CD14-positive monocyte (primary cell): ENCODE data around the gene TNIP1. TPM values are rescaled to one million over a fixed set of nuclear protein-coding genes. Genes with fewer than 3 reads are reported as not detected.

Experiments used
- DNase-seq, 3 donors: peaks; one replicate each; pipeline ENCODE4 v3.0.0-alpha.2; 2011 to 2022
- H2AFZ ChIP-seq: 2 replicates; pipeline ENCODE4 v1.6.0; 2012; ENCODE audit warnings: mild to moderate bottlenecking, low read depth, low read length, inconsistent platforms; ENCODE audit not compliant: insufficient read depth, poor library complexity, severe bottlenecking
- H3K27ac ChIP-seq, 2 donors: 1 replicate in 1 of 2; 2 replicates in 1 of 2; pipeline ENCODE4 v1.5.1; 2012 to 2013; ENCODE audit warnings: low read length in 2 of 2, control low read depth in 1 of 2, inconsistent platforms in 1 of 2, low read depth in 1 of 2, mild to moderate bottlenecking in 1 of 2
- H3K27me3 ChIP-seq, 2 donors: one replicate each; pipeline versions ENCODE4 v1.6.0 to v1.6.1; 2011 to 2013; ENCODE audit warnings: low read length in 2 of 2; ENCODE audit not compliant: control insufficient read depth in 2 of 2, insufficient read depth in 2 of 2
- H3K36me3 ChIP-seq, 2 donors: replicated peaks in 1 of 2; 1 replicate in 1 of 2; 2 replicates in 1 of 2; pipeline versions ENCODE4 v1.5.1 to v1.6.1; 2012 to 2013; ENCODE audit warnings: low read length in 2 of 2, control low read depth in 1 of 2, inconsistent platforms in 1 of 2, mild to moderate bottlenecking in 1 of 2; ENCODE audit not compliant: insufficient read depth in 2 of 2, control insufficient read depth in 1 of 2
- H3K4me1 ChIP-seq, 2 donors: 1 replicate in 1 of 2; 2 replicates in 1 of 2; pipeline versions ENCODE4 v1.5.1 to v1.6.1; 2012 to 2013; ENCODE audit warnings: low read length in 2 of 2, control low read depth in 1 of 2, inconsistent platforms in 1 of 2, mild to moderate bottlenecking in 1 of 2, moderate library complexity in 1 of 2; ENCODE audit not compliant: insufficient read depth in 2 of 2, control insufficient read depth in 1 of 2
- H3K4me2 ChIP-seq: replicated peaks from 2 replicates; pipeline ENCODE3; 2012; ENCODE audit warnings: low read length, moderate library complexity, mild to moderate bottlenecking; ENCODE audit not compliant: poor library complexity, severe bottlenecking; ENCODE audit errors: extremely low read depth
- H3K4me3 ChIP-seq, 3 experiments: fragments of 200-600 bp in 1 of 3; sonication (generic) in 1 of 3; replicated peaks in 1 of 3; 1 replicate in 2 of 3; 2 replicates in 1 of 3; pipeline ENCODE4 v1.5.1; 2011 to 2013; ENCODE audit warnings: low read length in 3 of 3, mild to moderate bottlenecking in 3 of 3, control low read depth in 2 of 3, low read depth in 2 of 3, inconsistent platforms in 1 of 3, moderate library complexity in 1 of 3
- H3K79me2 ChIP-seq: 2 replicates; pipeline ENCODE4 v1.6.0; 2012; ENCODE audit warnings: mild to moderate bottlenecking, control low read depth, inconsistent platforms, low read length, moderate library complexity; ENCODE audit not compliant: insufficient read depth
- H3K9ac ChIP-seq: 2 replicates; pipeline ENCODE4 v1.6.0; 2017; ENCODE audit warnings: low read length, mild to moderate bottlenecking; ENCODE audit not compliant: insufficient read depth, poor library complexity, severe bottlenecking
- H3K9me3 ChIP-seq, 2 donors: replicated peaks in 1 of 2; 1 replicate in 1 of 2; 2 replicates in 1 of 2; pipeline versions ENCODE4 v1.5.1 to v1.6.1; 2012 to 2013; ENCODE audit warnings: low read length in 2 of 2, control low read depth in 1 of 2; ENCODE audit not compliant: control insufficient read depth in 1 of 2, insufficient read depth in 1 of 2
- H4K20me1 ChIP-seq: 2 replicates; pipeline ENCODE4 v1.6.0; 2012; ENCODE audit warnings: mild to moderate bottlenecking, low read length, control low read depth, moderate library complexity; ENCODE audit not compliant: insufficient read depth
- H3K27ac Mint-ChIP-seq, 7 donors: one replicate each; pipeline ENCODE4 v1.8.0; 2020; ENCODE audit warnings: mild to moderate bottlenecking in 7 of 7, mixed read lengths in 7 of 7, moderate library complexity in 6 of 7, inconsistent platforms in 2 of 7
- H3K27me3 Mint-ChIP-seq, 3 donors: one replicate each; pipeline ENCODE4 v1.8.0; 2021 to 2022; ENCODE audit warnings: low read depth in 3 of 3, mild to moderate bottlenecking in 3 of 3, mixed read lengths in 3 of 3, moderate library complexity in 3 of 3, inconsistent platforms in 1 of 3
- H3K36me3 Mint-ChIP-seq, 2 donors: one replicate each; pipeline ENCODE4 v1.8.0; 2020; ENCODE audit warnings: mixed read lengths in 2 of 2, inconsistent platforms in 1 of 2, mild to moderate bottlenecking in 1 of 2
- H3K4me1 Mint-ChIP-seq: one replicate; pipeline ENCODE4 v1.8.0; 2020; ENCODE audit warnings: mild to moderate bottlenecking, mixed read lengths
- H3K4me3 Mint-ChIP-seq, 2 donors: one replicate each; pipeline ENCODE4 v1.8.0; 2020; ENCODE audit warnings: mild to moderate bottlenecking in 2 of 2, mixed read lengths in 2 of 2, moderate library complexity in 1 of 2
- H3K9me3 Mint-ChIP-seq, 7 donors: one replicate each; pipeline ENCODE4 v1.8.0; 2020 to 2022; ENCODE audit warnings: mixed read lengths in 7 of 7, mild to moderate bottlenecking in 6 of 7, moderate library complexity in 6 of 7, inconsistent platforms in 2 of 7
- WGBS: methylation state at CpG from one replicate; pipeline ENCODE4 v1.1.5; 2013; ENCODE audit warnings: missing lambda C conversion rate; ENCODE audit not compliant: insufficient coverage; 5-methylcytosine and 5-hydroxymethylcytosine counted together
- intact Hi-C, 2 donors: fragments of 100-400 bp; cut with micrococcal nuclease; formaldehyde crosslinking; loops; one replicate each; pipeline versions ENCODE4 v1.15.0 to v1.15.1; 2023
- polyA plus RNA-seq, 3 donors: library from polyadenylated mRNA; depleted of rRNA in 1 of 3; unstranded in 2 of 3; stranded (reverse) in 1 of 3; fragments of 300-500 nt in 2 of 3; fragments of >200 nt in 1 of 3; fragmentation: Illumina TruSeq in 2 of 3; gene quantifications; 1 replicate in 2 of 3; 2 replicates in 1 of 3; pipeline ENCODE4 v1.2.3, GENCODE V29; 2012 to 2021
- TF ChIP-seq, protein P1 (sequence below): fragments of 200-600 bp; IDR thresholded peaks from one replicate; pipeline ENCODE4 v1.8.0; 2022; ENCODE audit warnings: antibody characterized with exemption, mild to moderate bottlenecking

TNIP1 gene
- polyA plus RNA-seq, 3 donors = 30.8 to 108 (median 46.4) TPM

DNA sequence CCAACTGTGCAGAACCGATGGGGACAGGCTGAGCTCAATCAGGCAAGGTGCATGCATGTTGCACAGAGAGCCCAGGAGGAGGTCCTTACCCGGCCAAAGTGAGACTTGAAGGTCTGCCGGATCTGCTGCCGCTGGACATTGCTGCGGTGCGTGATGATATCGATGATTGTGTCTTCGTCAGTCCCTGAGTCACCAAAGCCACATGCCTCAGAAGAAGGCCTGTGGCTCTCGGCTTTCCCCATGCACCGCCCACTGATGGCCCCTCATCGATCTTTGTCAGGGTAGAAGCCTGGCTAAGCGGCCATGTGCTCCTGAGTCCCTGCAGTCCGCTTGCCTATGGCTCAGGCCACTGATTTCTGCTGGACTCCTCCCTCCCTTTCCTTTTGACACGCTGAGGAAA is 42.0 kb upstream of the TNIP1 start:
- no peak overlapping the region for H3K4me3 Mint-ChIP-seq
- TF ChIP-seq, protein P1, sequence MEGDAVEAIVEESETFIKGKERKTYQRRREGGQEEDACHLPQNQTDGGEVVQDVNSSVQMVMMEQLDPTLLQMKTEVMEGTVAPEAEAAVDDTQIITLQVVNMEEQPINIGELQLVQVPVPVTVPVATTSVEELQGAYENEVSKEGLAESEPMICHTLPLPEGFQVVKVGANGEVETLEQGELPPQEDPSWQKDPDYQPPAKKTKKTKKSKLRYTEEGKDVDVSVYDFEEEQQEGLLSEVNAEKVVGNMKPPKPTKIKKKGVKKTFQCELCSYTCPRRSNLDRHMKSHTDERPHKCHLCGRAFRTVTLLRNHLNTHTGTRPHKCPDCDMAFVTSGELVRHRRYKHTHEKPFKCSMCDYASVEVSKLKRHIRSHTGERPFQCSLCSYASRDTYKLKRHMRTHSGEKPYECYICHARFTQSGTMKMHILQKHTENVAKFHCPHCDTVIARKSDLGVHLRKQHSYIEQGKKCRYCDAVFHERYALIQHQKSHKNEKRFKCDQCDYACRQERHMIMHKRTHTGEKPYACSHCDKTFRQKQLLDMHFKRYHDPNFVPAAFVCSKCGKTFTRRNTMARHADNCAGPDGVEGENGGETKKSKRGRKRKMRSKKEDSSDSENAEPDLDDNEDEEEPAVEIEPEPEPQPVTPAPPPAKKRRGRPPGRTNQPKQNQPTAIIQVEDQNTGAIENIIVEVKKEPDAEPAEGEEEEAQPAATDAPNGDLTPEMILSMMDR = no peak
- Histone ChIP-seq H3K79me2 (peaks cover 25% of the 10 kb centered on the region), H3K9ac (no peak overlapping the region), H3K9me3 (no peaks in the 10 kb centered on the region), H3K27ac (peak overlapping the region in 1 of 2 donors; percentile 51), H3K4me1 (peaks cover 27 to 31% of the 10 kb centered on the region in 2 donors), H3K36me3 (peaks cover 68 to 79% of the 10 kb centered on the region in 2 donors), H3K27me3 (no peaks in the 10 kb centered on the region), H3K4me3 (no peak overlapping the region), H4K20me1 (peaks cover 28% of the 10 kb centered on the region), H3K4me2 (no peak overlapping the region), H2AFZ (no peak overlapping the region)
- no peak for DNase-seq
- peak overlapping the region in 5 of 7 donors; percentile 12 to 92 (median 58) for H3K27ac Mint-ChIP-seq
- 97% methylated on average over 12 of the region's 14 CpGs for WGBS
- no peaks in the 10 kb centered on the region for H3K27me3 Mint-ChIP-seq
- H3K9me3 Mint-ChIP-seq = no peaks in the 10 kb centered on the region
- H3K36me3 Mint-ChIP-seq = peaks cover 71 to 84% of the 10 kb centered on the region in 2 donors
- H3K4me1 Mint-ChIP-seq = peaks cover 34% of the 10 kb centered on the region
- intact Hi-C loops = no loop called here

DNA sequence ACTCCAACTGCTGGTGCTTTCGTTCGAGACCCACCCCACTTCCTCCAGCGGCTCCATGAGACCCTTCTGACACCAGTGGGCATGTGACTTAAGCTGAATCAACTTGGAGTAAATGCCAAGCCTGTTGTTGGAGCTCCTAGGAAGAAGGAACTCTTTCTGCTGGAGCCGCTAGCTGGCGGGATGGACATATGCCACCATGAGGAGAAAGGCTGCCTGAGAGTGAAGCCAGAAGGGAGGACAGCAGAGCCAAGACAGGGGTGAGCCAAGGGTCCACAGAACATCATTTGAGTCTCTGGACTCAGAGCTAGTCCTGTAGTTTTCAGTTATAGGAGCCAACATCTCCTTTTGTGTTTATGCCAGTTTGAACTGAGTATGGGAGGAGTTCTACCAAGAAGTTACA is 40.8 kb upstream of the TNIP1 start:
- H3K4me1 ChIP-seq = peaks cover 27 to 30% of the 10 kb centered on the region in 2 donors
- H3K27ac ChIP-seq = peak overlapping the region in 1 of 2 donors; percentile 20
- peaks cover 32% of the 10 kb centered on the region for H4K20me1 ChIP-seq
- Mint-ChIP-seq H3K36me3 (peaks cover 73 to 87% of the 10 kb centered on the region in 2 donors), H3K27me3 (no peaks in the 10 kb centered on the region), H3K9me3 (no peaks in the 10 kb centered on the region), H3K4me1 (peaks cover 32% of the 10 kb centered on the region), H3K27ac (peak overlapping the region in 2 of 7 donors; percentile 12 to 33), H3K4me3 (no peak overlapping the region)
- TF ChIP-seq, protein P1 = no peak
- intact Hi-C loops = no loop called here
- DNase-seq = no peak
- H3K27me3 ChIP-seq = no peaks in the 10 kb centered on the region
- no peak overlapping the region for H3K4me2 ChIP-seq
- 100% methylated on average over 2 of the region's 5 CpGs for WGBS
- H3K9me3 ChIP-seq = no peaks in the 10 kb centered on the region
- no peak overlapping the region for H2AFZ ChIP-seq
- H3K79me2 ChIP-seq = peaks cover 25% of the 10 kb centered on the region
- no peak overlapping the region for H3K4me3 ChIP-seq
- H3K36me3 ChIP-seq = peaks cover 70 to 79% of the 10 kb centered on the region in 2 donors
- no peak overlapping the region for H3K9ac ChIP-seq
